Activated naive CD8-positive, alpha-beta T cell treated with anti-CD3 and anti-CD28 coated beads, Interleukin-2, amount 50 U/mL, for 24 hours (primary cell): Measurements from ENCODE around the gene TNNI3.
"Not testable (repeated sequence)": the region's sequence is repeated elsewhere in the genome, so short reads cannot be mapped to it uniquely, and the experiment has no call there.

ENCODE experiments used
- ATAC-seq: fragments of 150-1000 bp; cut with Tn5 transposase; one replicate; pipeline ENCODE4 v1.10.0; 2021
- DNase-seq: peaks from one replicate; pipeline ENCODE4 v3.0.0; 2021
- H3K27ac Mint-ChIP-seq: one replicate; pipeline ENCODE4 v1.8.0; 2021; ENCODE audit warnings: mild to moderate bottlenecking, mixed read lengths
- H3K27me3 Mint-ChIP-seq: one replicate; pipeline ENCODE4 v1.8.0; 2021; ENCODE audit warnings: mixed read lengths
- H3K36me3 Mint-ChIP-seq: one replicate; pipeline ENCODE4 v1.8.0; 2021; ENCODE audit warnings: low read depth, mixed read lengths
- H3K4me1 Mint-ChIP-seq: one replicate; pipeline ENCODE4 v1.8.0; 2021; ENCODE audit warnings: mixed read lengths
- H3K4me3 Mint-ChIP-seq: one replicate; pipeline ENCODE4 v1.8.0; 2021; ENCODE audit warnings: mild to moderate bottlenecking, moderate library complexity, mixed read lengths
- H3K9me3 Mint-ChIP-seq: one replicate; pipeline ENCODE4 v1.8.0; 2021; ENCODE audit warnings: mixed read lengths

The TNNI3 gene

GRCh38 chr19:55115446-55116065, 42.0 kb downstream of the TNNI3 start:
- H3K36me3 Mint-ChIP-seq = peaks cover 12% of the 10 kb centered on the region
- H3K9me3 Mint-ChIP-seq = no peaks in the 10 kb centered on the region

DNA sequence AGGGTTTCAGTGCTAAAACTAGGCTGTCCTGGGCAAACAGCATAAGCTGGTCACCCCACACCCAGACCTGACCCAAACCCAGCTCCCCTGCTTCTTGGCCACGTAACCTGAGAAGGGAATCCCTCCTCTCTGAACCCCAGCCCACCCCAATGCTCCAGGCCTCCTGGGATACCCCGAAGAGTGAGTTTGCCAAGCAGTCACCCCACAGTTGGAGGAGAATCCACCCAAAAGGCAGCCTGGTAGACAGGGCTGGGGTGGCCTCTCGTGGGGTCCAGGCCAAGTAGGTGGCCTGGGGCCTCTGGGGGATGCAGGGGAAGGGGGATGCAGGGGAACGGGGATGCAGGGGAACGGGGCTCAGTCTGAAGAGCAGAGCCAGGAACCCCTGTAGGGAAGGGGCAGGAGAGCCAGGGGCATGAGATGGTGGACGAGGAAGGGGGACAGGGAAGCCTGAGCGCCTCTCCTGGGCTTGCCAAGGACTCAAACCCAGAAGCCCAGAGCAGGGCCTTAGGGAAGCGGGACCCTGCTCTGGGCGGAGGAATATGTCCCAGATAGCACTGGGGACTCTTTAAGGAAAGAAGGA, 42.9 kb downstream of the TNNI3 start:
- Mint-ChIP-seq H3K9me3 (no peaks in the 10 kb centered on the region), H3K4me3 (peak overlapping the region; percentile 100), H3K36me3 (peaks cover 12% of the 10 kb centered on the region), H3K27me3 (no peaks in the 10 kb centered on the region), H3K27ac (peak overlapping the region; percentile 59), H3K4me1 (peaks cover 32% of the 10 kb centered on the region)
- no peak for DNase-seq
- no peak for ATAC-seq

More at GRCh38 chr19:55115446-55116065, 42.0 kb downstream of the TNNI3 start:
- Mint-ChIP-seq H3K27me3 (no peaks in the 10 kb centered on the region), H3K4me3 (peak overlapping the region; percentile 100), H3K27ac (peak overlapping the region; percentile 95), H3K4me1 (peaks cover 32% of the 10 kb centered on the region)
- ATAC-seq (no peak), DNase-seq (no peak)

DNA sequence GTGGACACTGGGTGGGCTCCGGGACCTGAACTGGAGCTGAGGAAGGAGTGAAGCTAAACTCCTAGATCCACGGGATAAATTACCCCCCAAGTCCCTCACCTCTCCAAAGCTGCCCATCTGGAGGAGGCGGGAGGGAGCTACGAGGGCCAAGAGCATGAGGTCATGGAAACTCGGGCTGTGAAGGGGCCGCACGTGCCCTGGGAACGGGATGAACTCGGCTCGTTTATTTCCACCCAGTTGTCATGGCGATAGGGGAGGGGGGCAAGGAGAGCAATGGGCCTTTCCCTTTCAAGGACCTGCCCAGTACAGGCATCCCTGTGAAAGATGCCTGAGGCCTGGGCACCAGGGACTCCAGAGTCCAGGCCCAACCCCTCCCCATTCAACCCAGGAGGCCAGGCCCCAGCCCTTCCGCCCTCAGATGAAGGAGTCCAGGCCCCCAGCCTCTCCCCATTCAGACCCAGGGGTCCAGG, 43.9 kb downstream of the TNNI3 start:
- Mint-ChIP-seq H3K27me3 (no peaks in the 10 kb centered on the region), H3K4me1 (peaks cover 26% of the 10 kb centered on the region), H3K9me3 (no peaks in the 10 kb centered on the region), H3K4me3 (no peak overlapping the region), H3K36me3 (peaks cover 17% of the 10 kb centered on the region), H3K27ac (no peak overlapping the region)
- no peak for DNase-seq
- ATAC-seq = no peak

DNA sequence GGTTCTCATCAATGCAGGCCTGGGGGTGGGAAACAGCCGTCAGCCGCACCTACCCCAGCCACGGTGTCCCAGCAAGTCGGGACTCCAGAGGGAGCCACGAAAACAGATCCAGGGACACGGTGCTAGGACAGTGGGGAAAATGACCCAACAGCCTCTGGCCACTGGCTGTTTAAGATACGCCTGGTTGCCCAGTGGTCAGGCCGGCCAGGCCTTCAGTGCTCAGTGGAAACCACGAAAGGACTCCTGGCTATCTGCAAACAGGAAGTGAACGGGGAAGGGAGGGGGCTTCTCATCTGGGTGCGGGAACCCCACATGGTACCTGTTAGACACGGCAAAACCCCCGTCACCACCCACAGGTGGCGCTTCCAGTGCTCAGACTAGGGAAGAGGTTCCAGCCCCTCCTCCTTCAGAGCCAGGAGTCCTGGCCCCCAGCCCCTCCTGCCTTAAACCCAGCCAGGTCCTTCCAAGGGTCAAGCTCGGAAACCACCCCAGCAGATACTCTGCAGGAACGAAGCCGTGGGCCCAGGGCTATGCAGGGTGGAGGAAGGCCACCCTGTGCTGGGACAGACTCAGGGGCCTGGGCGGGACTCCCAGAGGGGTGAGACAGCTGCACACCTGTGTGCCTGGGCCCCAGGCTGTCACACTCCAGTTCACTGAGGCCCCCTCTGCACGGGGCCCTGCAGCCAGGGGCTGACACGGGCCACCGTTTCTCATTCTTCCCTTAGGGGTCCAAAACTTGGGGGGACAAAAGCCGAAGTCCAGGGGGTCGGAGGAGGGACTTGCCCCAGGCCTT, 44.6 kb downstream of the TNNI3 start:
- DNase-seq (no peak), ATAC-seq (no peak)
- Mint-ChIP-seq H3K36me3 (peaks cover 18% of the 10 kb centered on the region), H3K27me3 (no peaks in the 10 kb centered on the region), H3K9me3 (no peaks in the 10 kb centered on the region), H3K4me1 (peaks cover 20% of the 10 kb centered on the region), H3K4me3 (no peak overlapping the region), H3K27ac (no peak overlapping the region)

DNA sequence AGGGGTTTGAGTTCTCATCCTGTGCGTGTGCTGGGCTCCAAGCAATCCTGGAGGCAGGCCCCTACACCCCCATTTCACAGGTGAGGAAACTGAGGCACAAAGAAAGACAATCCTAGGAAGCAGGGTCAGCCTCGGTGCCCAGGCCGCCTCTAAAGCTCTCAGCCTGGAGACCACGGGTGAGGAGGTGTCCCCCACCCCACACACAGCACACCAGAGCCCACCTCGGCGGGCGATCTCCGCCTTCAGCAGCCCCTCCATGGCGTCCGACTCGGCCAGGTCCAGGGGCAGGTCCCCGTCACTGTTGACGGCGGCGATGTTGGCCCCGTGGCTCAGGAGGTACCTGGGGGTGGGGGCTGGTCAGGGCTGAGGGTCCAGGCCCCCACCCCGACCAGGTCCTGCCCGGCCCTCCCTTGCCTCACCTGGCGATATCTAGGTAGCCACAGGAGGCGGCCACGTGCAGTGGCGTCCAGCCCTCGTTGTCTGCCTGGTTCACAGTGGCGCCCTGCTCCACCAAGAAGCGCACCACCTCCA, 45.2 kb downstream of the TNNI3 start:
- Mint-ChIP-seq H3K4me1 (peaks cover 17% of the 10 kb centered on the region), H3K36me3 (peaks cover 17% of the 10 kb centered on the region), H3K4me3 (no peak overlapping the region), H3K27ac (no peak overlapping the region), H3K9me3 (no peaks in the 10 kb centered on the region), H3K27me3 (no peaks in the 10 kb centered on the region)
- no peak for ATAC-seq
- no peak for DNase-seq

DNA sequence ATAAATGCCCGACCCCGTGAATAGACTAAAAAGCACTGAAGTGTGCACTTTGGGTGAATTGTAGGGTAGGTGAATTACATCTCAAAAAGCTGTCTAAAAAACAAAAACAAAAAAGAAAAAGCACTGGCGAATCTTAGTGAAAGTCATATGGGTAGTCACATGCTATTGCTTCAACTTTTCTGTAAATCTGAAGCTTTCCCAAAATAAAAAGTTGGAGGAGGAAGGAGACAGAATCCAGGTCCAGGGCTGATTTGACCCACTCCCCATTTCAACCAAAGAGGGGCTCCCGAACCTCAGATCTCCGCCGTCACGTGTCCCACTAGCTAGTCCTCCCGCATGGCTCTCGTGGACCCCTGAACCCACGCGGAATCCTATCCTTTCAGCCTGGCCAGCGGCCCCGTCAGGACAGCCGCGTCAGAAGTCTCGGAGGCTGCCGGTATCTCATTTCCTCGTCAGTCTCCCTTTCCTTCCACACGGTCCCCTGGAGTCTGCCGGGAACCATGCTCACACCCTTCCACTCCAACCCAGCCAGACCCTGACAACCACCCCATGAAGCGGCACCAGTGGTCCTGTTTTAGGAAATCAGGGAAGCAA, 46.2 kb downstream of the TNNI3 start:
- ATAC-seq (no peak), DNase-seq (no peak)
- H3K4me1 Mint-ChIP-seq = peaks cover 17% of the 10 kb centered on the region
- no peaks in the 10 kb centered on the region for H3K9me3 Mint-ChIP-seq
- H3K27me3 Mint-ChIP-seq = no peaks in the 10 kb centered on the region
- peaks cover 18% of the 10 kb centered on the region for H3K36me3 Mint-ChIP-seq
- H3K4me3 Mint-ChIP-seq = no peak overlapping the region
- no peak overlapping the region for H3K27ac Mint-ChIP-seq

GRCh38 chr19:55109527-55110291, 47.8 kb downstream of the TNNI3 start:
- Mint-ChIP-seq H3K27ac (no peak overlapping the region), H3K9me3 (no peaks in the 10 kb centered on the region), H3K27me3 (no peaks in the 10 kb centered on the region), H3K36me3 (peaks cover 15% of the 10 kb centered on the region), H3K4me1 (peaks cover 3% of the 10 kb centered on the region), H3K4me3 (no peak overlapping the region)
- no peak for DNase-seq
- ATAC-seq = no peak

GRCh38 chr19:55107252-55107651, 50.3 kb downstream of the TNNI3 start:
- not testable (repeated sequence) for DNase-seq, ATAC-seq, H3K27ac Mint-ChIP-seq, H3K27me3 Mint-ChIP-seq, H3K9me3 Mint-ChIP-seq, H3K4me3 Mint-ChIP-seq, H3K4me1 Mint-ChIP-seq
- peaks cover 27% of the 10 kb centered on the region for H3K36me3 Mint-ChIP-seq

DNA sequence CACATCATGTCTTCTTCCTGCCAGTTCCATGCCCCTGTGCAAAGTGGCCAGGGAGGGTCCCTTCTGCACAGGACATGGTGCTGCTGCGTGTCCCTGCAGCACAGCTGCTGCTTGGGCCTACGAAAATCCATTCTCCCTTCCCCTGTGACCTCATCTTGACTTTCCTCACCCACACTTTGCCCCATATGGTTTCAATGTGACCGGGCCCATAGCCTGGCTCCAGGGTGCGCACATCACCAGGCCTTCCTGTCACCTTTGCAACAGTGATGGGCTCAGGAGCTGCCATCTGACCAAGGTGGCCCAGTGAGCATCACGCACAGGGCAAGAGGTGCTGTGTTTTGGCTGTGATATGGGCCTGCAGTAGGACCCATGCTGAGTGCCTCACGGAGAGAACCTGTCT, 50.9 kb downstream of the TNNI3 start:
- Mint-ChIP-seq H3K27ac (no peak overlapping the region), H3K4me1 (no peaks in the 10 kb centered on the region), H3K9me3 (no peaks in the 10 kb centered on the region), H3K27me3 (no peaks in the 10 kb centered on the region), H3K4me3 (no peak overlapping the region), H3K36me3 (peaks cover 29% of the 10 kb centered on the region)
- ATAC-seq = peak; percentile 33
- no peak for DNase-seq

- no peak for DNase-seq
- no peak for ATAC-seq
- Mint-ChIP-seq H3K9me3 (no peaks in the 10 kb centered on the region), H3K36me3 (peaks cover 34% of the 10 kb centered on the region), H3K4me1 (no peaks in the 10 kb centered on the region), H3K27ac (no peak overlapping the region), H3K4me3 (no peak overlapping the region), H3K27me3 (no peaks in the 10 kb centered on the region)
Observed at GRCh38 chr19:55105237-55105636, 52.3 kb downstream of the TNNI3 start.

DNA sequence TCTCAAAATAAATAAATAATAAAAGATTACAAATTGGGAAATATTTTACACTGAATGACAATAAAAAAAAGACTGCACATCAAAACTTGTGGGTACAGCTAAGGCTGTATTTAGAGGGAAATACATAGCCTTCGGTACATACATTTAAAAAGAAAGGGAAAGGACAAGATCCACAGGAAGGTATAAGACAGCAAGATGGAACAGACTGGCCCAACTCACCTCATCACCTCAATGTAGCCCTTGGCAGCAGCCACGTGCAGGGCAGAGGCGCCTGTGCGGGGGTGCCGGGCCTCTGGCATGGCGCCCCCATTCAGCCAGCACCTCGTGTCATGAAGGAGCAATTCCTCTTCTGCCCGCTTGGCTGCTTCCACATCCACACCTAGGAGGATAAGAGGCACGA, 54.3 kb downstream of the TNNI3 start:
- H3K4me1 Mint-ChIP-seq = no peaks in the 10 kb centered on the region
- ATAC-seq = no peak
- H3K36me3 Mint-ChIP-seq = peaks cover 30% of the 10 kb centered on the region
- no peaks in the 10 kb centered on the region for H3K27me3 Mint-ChIP-seq
- no peak for DNase-seq
- H3K4me3 Mint-ChIP-seq = no peak overlapping the region
- H3K9me3 Mint-ChIP-seq = no peaks in the 10 kb centered on the region
- H3K27ac Mint-ChIP-seq = no peak overlapping the region
